ENCODE measurements around the gene RAB31.

DNA sequence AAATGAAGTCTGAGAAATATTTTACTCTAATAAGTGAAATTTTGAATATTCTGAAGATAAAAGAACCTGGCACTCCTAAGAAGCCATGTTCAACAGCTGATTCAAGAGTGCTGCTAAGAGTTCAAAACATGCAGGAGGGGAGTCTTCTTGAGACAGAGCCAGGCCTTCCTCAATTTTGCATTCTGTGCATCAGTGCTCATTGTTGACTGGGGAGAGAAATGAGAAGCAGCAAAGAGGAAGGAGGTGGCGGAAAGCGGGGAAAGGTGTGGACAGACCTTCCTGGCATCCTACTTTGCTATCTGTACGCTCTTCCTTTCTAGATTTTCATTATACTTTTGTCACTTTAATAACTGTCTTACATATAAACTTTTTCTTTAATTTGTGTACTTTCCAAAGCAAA is 148.0 kb downstream of the RAB31 start:
- TF ChIP-seq POLR2A (IDR thresholded peaks at IDR 0.05) (no peak), POLR2AphosphoS5 (IDR thresholded peaks at IDR 0.05) (peak in 1 of 3 donors; percentile 58)
- TF ChIP-seq, protein P1, sequence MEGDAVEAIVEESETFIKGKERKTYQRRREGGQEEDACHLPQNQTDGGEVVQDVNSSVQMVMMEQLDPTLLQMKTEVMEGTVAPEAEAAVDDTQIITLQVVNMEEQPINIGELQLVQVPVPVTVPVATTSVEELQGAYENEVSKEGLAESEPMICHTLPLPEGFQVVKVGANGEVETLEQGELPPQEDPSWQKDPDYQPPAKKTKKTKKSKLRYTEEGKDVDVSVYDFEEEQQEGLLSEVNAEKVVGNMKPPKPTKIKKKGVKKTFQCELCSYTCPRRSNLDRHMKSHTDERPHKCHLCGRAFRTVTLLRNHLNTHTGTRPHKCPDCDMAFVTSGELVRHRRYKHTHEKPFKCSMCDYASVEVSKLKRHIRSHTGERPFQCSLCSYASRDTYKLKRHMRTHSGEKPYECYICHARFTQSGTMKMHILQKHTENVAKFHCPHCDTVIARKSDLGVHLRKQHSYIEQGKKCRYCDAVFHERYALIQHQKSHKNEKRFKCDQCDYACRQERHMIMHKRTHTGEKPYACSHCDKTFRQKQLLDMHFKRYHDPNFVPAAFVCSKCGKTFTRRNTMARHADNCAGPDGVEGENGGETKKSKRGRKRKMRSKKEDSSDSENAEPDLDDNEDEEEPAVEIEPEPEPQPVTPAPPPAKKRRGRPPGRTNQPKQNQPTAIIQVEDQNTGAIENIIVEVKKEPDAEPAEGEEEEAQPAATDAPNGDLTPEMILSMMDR (IDR thresholded peaks at IDR 0.05 in 8 of 11, conservative IDR thresholded peaks at IDR 0.05 in 3 of 11), result no peak
